Panc1 (cell line): ENCODE data around the gene RAP2A. TPM values are rescaled to one million over a fixed set of nuclear protein-coding genes. Genes with fewer than 3 reads are reported as not detected.

Experiments
- ATAC-seq: fragments of 200-7000 bp; cut with Tn5 transposase; 2 replicates; pipeline ENCODE4 v1.9.1; 2020; ENCODE audit warnings: mild to moderate bottlenecking, moderate library complexity
- BruUV-seq: library from RNA; stranded (reverse); fragments of 400-500 nt; replicated peaks from 2 replicates; lab custom pipeline; 2021; lab: Mats Ljungman, UMichigan
- CTCF ChIA-PET: fragments of 300-600 bp; sonication (Branson Sonifier 250); formaldehyde crosslinking; loops from one replicate; lab custom pipeline; 2022; ENCODE audit warnings: antibody characterized with exemption; lab: Charles Lee
- POLR2A ChIA-PET: fragments of 300-600 bp; sonication (Branson Sonifier 250); formaldehyde crosslinking; loops from one replicate; lab custom pipeline; 2022; ENCODE audit warnings: antibody characterized with exemption; lab: Charles Lee
- DNase-seq: peaks from one replicate; pipeline ENCODE4 v3.0.0-alpha.2; 2010; ENCODE audit warnings: low read depth, low spot score
- H3K27ac ChIP-seq: 2 replicates; pipeline ENCODE4 v1.5.1; 2011; ENCODE audit warnings: mild to moderate bottlenecking, low read length, inconsistent platforms
- H3K27me3 ChIP-seq: fragments of 200-500 bp; sonication (Bioruptor generic); 2 replicates; pipeline ENCODE4 v1.6.0; 2014; ENCODE audit warnings: low read length, inconsistent platforms; ENCODE audit not compliant: control insufficient read depth, insufficient read depth
- H3K36me3 ChIP-seq: fragments of 200-500 bp; sonication (Bioruptor generic); 2 replicates; pipeline ENCODE4 v1.5.1; 2014; ENCODE audit warnings: inconsistent platforms, mild to moderate bottlenecking, low read length, moderate library complexity; ENCODE audit not compliant: control insufficient read depth, insufficient read depth
- H3K4me1 ChIP-seq: 2 replicates; pipeline ENCODE4 v1.5.1; 2011; ENCODE audit warnings: inconsistent platforms, mild to moderate bottlenecking, low read length, moderate library complexity; ENCODE audit not compliant: control insufficient read depth, insufficient read depth
- H3K4me3 ChIP-seq, 2 experiments: 2 replicates each; pipeline ENCODE4 v1.5.1; 2011 to 2012; ENCODE audit warnings: low read depth in 2 of 2, low read length in 2 of 2, mild to moderate bottlenecking in 2 of 2, inconsistent platforms in 1 of 2, moderate library complexity in 1 of 2
- H3K9me3 ChIP-seq: fragments of 200-500 bp; sonication (Bioruptor generic); 2 replicates; pipeline ENCODE4 v1.5.1; 2014; ENCODE audit warnings: low read depth, mild to moderate bottlenecking, inconsistent platforms, low read length, moderate library complexity; ENCODE audit not compliant: control insufficient read depth, insufficient read depth
- CTCF ChIP-seq: fragments of 450-650 bp; IDR thresholded peaks from 2 replicates; pipeline ENCODE4 v1.5.1; 2017; ENCODE audit warnings: mild to moderate bottlenecking
- POLR2AphosphoS5 ChIP-seq: IDR thresholded peaks from 2 replicates; pipeline ENCODE4 v1.6.1; 2012; ENCODE audit warnings: mild to moderate bottlenecking, low read depth, low read length, moderate library complexity
- SIN3A ChIP-seq: IDR thresholded peaks from 2 replicates; pipeline ENCODE4 v1.6.1; 2012; ENCODE audit warnings: low read depth, mild to moderate bottlenecking, low read length, moderate library complexity, borderline replicate concordance; ENCODE audit not compliant: insufficient read depth
- TCF7L2 ChIP-seq: IDR thresholded peaks from 2 replicates; pipeline ENCODE4 v1.6.1; 2011; ENCODE audit warnings: mild to moderate bottlenecking, low read depth, low read length, inconsistent platforms
- in situ Hi-C: cut with HindIII; loops from 2 replicates; pipeline ENCODE4 v1.10.0; 2016; ENCODE audit warnings: low sequenced_read_pairs, low pct_unique_long_range_greater_than_20kb
- intact Hi-C: fragments of 100-400 bp; cut with micrococcal nuclease; formaldehyde crosslinking; loops from one replicate; pipeline ENCODE4 v1.10.0; 2022; ENCODE audit not compliant: unreplicated experiment
- total RNA-seq: library from RNA; stranded (reverse); gene quantifications from one replicate; pipeline ENCODE4 v1.2.1, GENCODE V29; 2021; ENCODE audit not compliant: unreplicated experiment
- TF ChIP-seq, protein P1 (sequence below), 2 experiments: IDR thresholded peaks; 2 replicates each; pipeline ENCODE4 v1.6.1; 2011 to 2012; ENCODE audit warnings: low read depth in 2 of 2, control low read depth in 1 of 2, low read length in 1 of 2, mild to moderate bottlenecking in 1 of 2, moderate library complexity in 1 of 2; ENCODE audit not compliant: insufficient read depth in 1 of 2

Gene RAP2A
- total RNA-seq, 1 experiment from 2014 or later: 44.3 TPM

DNA sequence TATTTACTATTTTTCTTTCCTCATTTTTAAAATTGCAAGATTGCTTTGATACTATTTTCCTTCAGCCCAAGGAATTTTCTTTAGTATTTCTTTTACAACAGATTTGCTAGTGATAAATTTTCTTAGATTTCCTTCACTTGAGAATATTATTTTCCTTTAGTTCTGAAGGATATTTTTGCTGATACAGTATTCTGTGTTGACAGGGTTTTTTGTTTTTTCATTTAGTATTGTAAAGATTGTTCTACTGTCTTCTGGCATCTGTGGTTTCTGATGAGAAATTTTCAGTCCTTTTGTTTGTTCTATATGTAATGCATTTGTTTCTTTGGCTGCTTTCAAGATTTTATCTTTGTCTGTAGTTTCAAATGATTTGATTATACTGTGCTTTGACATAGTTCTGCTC is 20.7 kb downstream of the RAP2A start:
- no peak for DNase-seq
- no peaks in the 10 kb centered on the region for H3K36me3 ChIP-seq
- no peak for TF ChIP-seq CTCF
- no peak for TF ChIP-seq SIN3A
- TF ChIP-seq, protein P1, sequence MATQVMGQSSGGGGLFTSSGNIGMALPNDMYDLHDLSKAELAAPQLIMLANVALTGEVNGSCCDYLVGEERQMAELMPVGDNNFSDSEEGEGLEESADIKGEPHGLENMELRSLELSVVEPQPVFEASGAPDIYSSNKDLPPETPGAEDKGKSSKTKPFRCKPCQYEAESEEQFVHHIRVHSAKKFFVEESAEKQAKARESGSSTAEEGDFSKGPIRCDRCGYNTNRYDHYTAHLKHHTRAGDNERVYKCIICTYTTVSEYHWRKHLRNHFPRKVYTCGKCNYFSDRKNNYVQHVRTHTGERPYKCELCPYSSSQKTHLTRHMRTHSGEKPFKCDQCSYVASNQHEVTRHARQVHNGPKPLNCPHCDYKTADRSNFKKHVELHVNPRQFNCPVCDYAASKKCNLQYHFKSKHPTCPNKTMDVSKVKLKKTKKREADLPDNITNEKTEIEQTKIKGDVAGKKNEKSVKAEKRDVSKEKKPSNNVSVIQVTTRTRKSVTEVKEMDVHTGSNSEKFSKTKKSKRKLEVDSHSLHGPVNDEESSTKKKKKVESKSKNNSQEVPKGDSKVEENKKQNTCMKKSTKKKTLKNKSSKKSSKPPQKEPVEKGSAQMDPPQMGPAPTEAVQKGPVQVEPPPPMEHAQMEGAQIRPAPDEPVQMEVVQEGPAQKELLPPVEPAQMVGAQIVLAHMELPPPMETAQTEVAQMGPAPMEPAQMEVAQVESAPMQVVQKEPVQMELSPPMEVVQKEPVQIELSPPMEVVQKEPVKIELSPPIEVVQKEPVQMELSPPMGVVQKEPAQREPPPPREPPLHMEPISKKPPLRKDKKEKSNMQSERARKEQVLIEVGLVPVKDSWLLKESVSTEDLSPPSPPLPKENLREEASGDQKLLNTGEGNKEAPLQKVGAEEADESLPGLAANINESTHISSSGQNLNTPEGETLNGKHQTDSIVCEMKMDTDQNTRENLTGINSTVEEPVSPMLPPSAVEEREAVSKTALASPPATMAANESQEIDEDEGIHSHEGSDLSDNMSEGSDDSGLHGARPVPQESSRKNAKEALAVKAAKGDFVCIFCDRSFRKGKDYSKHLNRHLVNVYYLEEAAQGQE (IDR thresholded peaks at IDR 0.05; ENCODE audit: insufficient read depth in 1 of 2, low read depth in 2 of 2, low read length in 1 of 2): no peak
- no peak for TF ChIP-seq POLR2AphosphoS5
- no peak for TF ChIP-seq TCF7L2
- ChIA-PET CTCF (no interaction called here), POLR2A (no interaction called here)
- H3K4me3 ChIP-seq: no peak overlapping the region
- no peak for ATAC-seq
- BruUV-seq: no TSS peak
- no peaks in the 10 kb centered on the region for H3K27me3 ChIP-seq
- in situ Hi-C loops: no loop called here
- no peak overlapping the region for H3K27ac ChIP-seq
- intact Hi-C loops: no loop called here
- H3K4me1 ChIP-seq: no peaks in the 10 kb centered on the region
- H3K9me3 ChIP-seq: no peaks in the 10 kb centered on the region

DNA sequence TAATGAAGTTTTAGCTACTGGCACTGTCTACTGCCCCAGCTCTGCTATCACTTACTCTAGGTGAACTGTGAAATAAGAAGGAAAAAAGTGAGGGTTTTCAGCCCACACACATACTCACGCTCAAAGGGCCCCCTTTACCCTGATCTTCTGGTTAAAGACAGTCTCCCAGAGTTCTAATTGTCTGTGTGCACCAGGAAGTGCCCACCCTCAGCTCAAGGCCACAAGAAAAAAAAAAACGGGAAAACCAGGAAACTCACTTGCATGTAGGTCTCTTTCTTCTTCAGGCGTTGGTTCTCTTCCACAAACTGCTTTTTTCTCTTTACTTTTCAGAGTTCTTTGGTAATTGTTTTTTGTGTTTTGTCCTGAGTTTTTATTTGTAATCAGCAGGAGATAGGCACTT is 22.1 kb downstream of the RAP2A start:
- no peak overlapping the region for H3K27ac ChIP-seq
- H3K4me3 ChIP-seq: no peak overlapping the region
- intact Hi-C loops: no loop called here
- ATAC-seq: no peak
- TF ChIP-seq, protein P1 (IDR thresholded peaks at IDR 0.05; ENCODE audit: insufficient read depth in 1 of 2, low read depth in 2 of 2, low read length in 1 of 2): no peak
- TF ChIP-seq TCF7L2 (no peak), CTCF (no peak), SIN3A (no peak), POLR2AphosphoS5 (no peak)
- CTCF ChIA-PET: no interaction called here
- no peaks in the 10 kb centered on the region for H3K36me3 ChIP-seq
- H3K9me3 ChIP-seq: no peaks in the 10 kb centered on the region
- H3K4me1 ChIP-seq: no peaks in the 10 kb centered on the region
- H3K27me3 ChIP-seq: no peaks in the 10 kb centered on the region
- no TSS peak for BruUV-seq
- POLR2A ChIA-PET: no interaction called here
- in situ Hi-C loops: no loop called here
- DNase-seq: no peak
